Measurements from ENCODE around the gene PIM3. TPM values are rescaled to one million over a fixed set of nuclear protein-coding genes. Genes with fewer than 3 reads are reported as not detected.
A peak's percentile ranks its signal among the peaks of the same experiment; 100 is the strongest.

PIM3 gene
- total and polyA plus RNA-seq, 2 of the 8 experiments (the other 6 are each of a cell fraction or from before 2014, with no cell fraction given), result 22.6 to 30.0 TPM

GRCh38 chr22:49995361-49996118 is 35.0 kb downstream of the PIM3 start:
- Histone ChIP-seq H2BK15ac (ENCODE audit: low read length) (no peak overlapping the region), H3K27me3 (replicated peaks in 1 of 4; ENCODE audit: control insufficient read depth in 3 of 4, extremely low read depth in 1 of 4, insufficient read depth in 3 of 4, low read length in 3 of 4) (peaks cover 9 to 15% (median 9%) of the 10 kb centered on the region in 4 experiments; a peak in 6 of 7 replicates), H3K23ac (ENCODE audit: insufficient read length) (no peak overlapping the region), H3K18ac (ENCODE audit: extremely low read depth, low read length) (no peak overlapping the region), H3K23me2 (ENCODE audit: low read depth, low read length) (peaks cover 13% of the 10 kb centered on the region), H2BK5ac (ENCODE audit: low read depth, low read length) (no peak overlapping the region), H3K4me1 (replicated peaks in 1 of 4; ENCODE audit: control insufficient read depth in 3 of 4, insufficient read depth in 4 of 4, low read length in 3 of 4) (peaks cover 0 to 16% (median 7%) of the 10 kb centered on the region in 4 experiments; a peak in 4 of 7 replicates), H4K8ac (ENCODE audit: extremely low read depth, insufficient read depth, low read length) (0 out of 2 replicates have a peak overlapping the region, but pooled peaks have one; percentile 1), H3K79me1 (ENCODE audit: low read depth, low read length) (no peaks in the 10 kb centered on the region), H3K4me3 (ENCODE audit: extremely low read depth in 1 of 4, insufficient read depth in 2 of 4, low read depth in 3 of 4, low read length in 4 of 4) (no peak overlapping the region), H4K91ac (replicated peaks; ENCODE audit: insufficient read length, low read length) (no peak overlapping the region), H4K5ac (ENCODE audit: insufficient read length, low read depth, low read length) (no peak overlapping the region), H3K79me2 (ENCODE audit: control insufficient read depth in 1 of 2, insufficient read depth in 2 of 2, low read length in 2 of 2) (no peaks in the 10 kb centered on the region), H3K4me2 (ENCODE audit: insufficient read depth in 1 of 2, low read depth in 2 of 2, low read length in 2 of 2) (no peak overlapping the region), H2BK12ac (ENCODE audit: low read depth, low read length) (no peak overlapping the region; the same call in 1 of the 2 replicates), H4K20me1 (replicated peaks in 1 of 2; ENCODE audit: control insufficient read depth in 1 of 2, insufficient read depth in 2 of 2, low read length in 2 of 2) (peaks cover 2 to 11% of the 10 kb centered on the region in 2 experiments), H3K56ac (replicated peaks; ENCODE audit: insufficient read length, low read depth, low read length) (no peak overlapping the region), H2BK120ac (replicated peaks; ENCODE audit: low read depth, low read length) (no peak overlapping the region), H3K4ac (replicated peaks; ENCODE audit: insufficient read length, low read depth, low read length) (no peak overlapping the region), H2AFZ (ENCODE audit: low read length) (no peak overlapping the region), H3K14ac (ENCODE audit: insufficient read length) (no peak overlapping the region), H3K36me3 (ENCODE audit: control insufficient read depth in 2 of 4, insufficient read depth in 4 of 4, low read length in 3 of 4) (no peaks in the 10 kb centered on the region), H3K9ac (replicated peaks in 1 of 4; ENCODE audit: extremely low read depth in 1 of 4, low read depth in 3 of 4, low read length in 3 of 4) (no peak overlapping the region), H2AK5ac (ENCODE audit: low read depth, low read length) (no peak overlapping the region), H3K27ac (ENCODE audit: low read depth, low read length) (no peak overlapping the region), H2BK20ac (ENCODE audit: low read length) (no peak overlapping the region), H3K9me3 (ENCODE audit: insufficient read depth in 2 of 2, low read depth in 1 of 2, low read length in 1 of 2) (peaks cover 0 to 5% of the 10 kb centered on the region in 2 experiments; a peak in 1 of 4 replicates)
- DNase-seq (ENCODE audit: low read depth in 1 of 2, low spot score in 2 of 2) (no peak), FAIRE-seq (no peak)
- 86% methylated on average over 10 of the region's 10 CpGs; no CpG with 5 or more reads in 1 of the 2 experiments for WGBS, 2 experiments (ENCODE audit: extremely low coverage in 1 of 2, insufficient coverage in 1 of 2, insufficient read length in 1 of 2, insufficient replicate concordance in 2 of 2, low coverage in 1 of 2, low lambda C conversion rate in 2 of 2, missing lambda C conversion rate in 1 of 2)
- ChIA-PET CTCF (ENCODE audit: partially characterized antibody) (interaction anchor here (0.6 to 5.2 kb wide), 12 partner anchors 9 to 228 kb away, joined by 3 to 83 read pairs (median 8); no protein-coding TSS in a partner anchor), POLR2A (ENCODE audit: partially characterized antibody) (interaction anchor here (0.9 kb wide), 1 partner anchor 35 kb away, joined by 3 read pairs; no protein-coding TSS in a partner anchor)
- TF ChIP-seq SP4 (IDR thresholded peaks at IDR 0.05; ENCODE audit: low read length) (no peak), BCL11A (IDR thresholded peaks at IDR 0.05; ENCODE audit: low read depth in 2 of 2, low read length in 2 of 2) (no peak), CHD2 (IDR thresholded peaks at IDR 0.05; ENCODE audit: low read length) (no peak), CBX8 (IDR thresholded peaks at IDR 0.05; ENCODE audit: borderline replicate concordance, low read depth, low read length) (no peak), ATF3 (IDR thresholded peaks at IDR 0.05; ENCODE audit: insufficient read depth, low read depth, low read length) (no peak), KDM5A (IDR thresholded peaks at IDR 0.05; ENCODE audit: low read length) (no peak), RFX5 (IDR thresholded peaks at IDR 0.05; ENCODE audit: borderline replicate concordance, low read depth, low read length) (no peak), KDM4A (IDR thresholded peaks at IDR 0.05; ENCODE audit: low read depth, low read length, severe bottlenecking) (no peak)
- TF ChIP-seq, protein P1, sequence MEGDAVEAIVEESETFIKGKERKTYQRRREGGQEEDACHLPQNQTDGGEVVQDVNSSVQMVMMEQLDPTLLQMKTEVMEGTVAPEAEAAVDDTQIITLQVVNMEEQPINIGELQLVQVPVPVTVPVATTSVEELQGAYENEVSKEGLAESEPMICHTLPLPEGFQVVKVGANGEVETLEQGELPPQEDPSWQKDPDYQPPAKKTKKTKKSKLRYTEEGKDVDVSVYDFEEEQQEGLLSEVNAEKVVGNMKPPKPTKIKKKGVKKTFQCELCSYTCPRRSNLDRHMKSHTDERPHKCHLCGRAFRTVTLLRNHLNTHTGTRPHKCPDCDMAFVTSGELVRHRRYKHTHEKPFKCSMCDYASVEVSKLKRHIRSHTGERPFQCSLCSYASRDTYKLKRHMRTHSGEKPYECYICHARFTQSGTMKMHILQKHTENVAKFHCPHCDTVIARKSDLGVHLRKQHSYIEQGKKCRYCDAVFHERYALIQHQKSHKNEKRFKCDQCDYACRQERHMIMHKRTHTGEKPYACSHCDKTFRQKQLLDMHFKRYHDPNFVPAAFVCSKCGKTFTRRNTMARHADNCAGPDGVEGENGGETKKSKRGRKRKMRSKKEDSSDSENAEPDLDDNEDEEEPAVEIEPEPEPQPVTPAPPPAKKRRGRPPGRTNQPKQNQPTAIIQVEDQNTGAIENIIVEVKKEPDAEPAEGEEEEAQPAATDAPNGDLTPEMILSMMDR (IDR thresholded peaks at IDR 0.05; ENCODE audit: control extremely low read depth in 1 of 3, insufficient read depth in 1 of 3, low read depth in 1 of 3, low read length in 3 of 3), result no peak

Measured in H1 (cell line).